HG02678 (cell line): ENCODE results near the gene ADAMTS17.

ENCODE experiments used
- ATAC-seq: cut with Tn5 transposase; IDR thresholded peaks from one replicate; pipeline ENCODE4 v1.9.1; 2021; ENCODE audit warnings: mild to moderate bottlenecking, moderate library complexity; ENCODE audit not compliant: unreplicated experiment

Gene ADAMTS17, protein sequence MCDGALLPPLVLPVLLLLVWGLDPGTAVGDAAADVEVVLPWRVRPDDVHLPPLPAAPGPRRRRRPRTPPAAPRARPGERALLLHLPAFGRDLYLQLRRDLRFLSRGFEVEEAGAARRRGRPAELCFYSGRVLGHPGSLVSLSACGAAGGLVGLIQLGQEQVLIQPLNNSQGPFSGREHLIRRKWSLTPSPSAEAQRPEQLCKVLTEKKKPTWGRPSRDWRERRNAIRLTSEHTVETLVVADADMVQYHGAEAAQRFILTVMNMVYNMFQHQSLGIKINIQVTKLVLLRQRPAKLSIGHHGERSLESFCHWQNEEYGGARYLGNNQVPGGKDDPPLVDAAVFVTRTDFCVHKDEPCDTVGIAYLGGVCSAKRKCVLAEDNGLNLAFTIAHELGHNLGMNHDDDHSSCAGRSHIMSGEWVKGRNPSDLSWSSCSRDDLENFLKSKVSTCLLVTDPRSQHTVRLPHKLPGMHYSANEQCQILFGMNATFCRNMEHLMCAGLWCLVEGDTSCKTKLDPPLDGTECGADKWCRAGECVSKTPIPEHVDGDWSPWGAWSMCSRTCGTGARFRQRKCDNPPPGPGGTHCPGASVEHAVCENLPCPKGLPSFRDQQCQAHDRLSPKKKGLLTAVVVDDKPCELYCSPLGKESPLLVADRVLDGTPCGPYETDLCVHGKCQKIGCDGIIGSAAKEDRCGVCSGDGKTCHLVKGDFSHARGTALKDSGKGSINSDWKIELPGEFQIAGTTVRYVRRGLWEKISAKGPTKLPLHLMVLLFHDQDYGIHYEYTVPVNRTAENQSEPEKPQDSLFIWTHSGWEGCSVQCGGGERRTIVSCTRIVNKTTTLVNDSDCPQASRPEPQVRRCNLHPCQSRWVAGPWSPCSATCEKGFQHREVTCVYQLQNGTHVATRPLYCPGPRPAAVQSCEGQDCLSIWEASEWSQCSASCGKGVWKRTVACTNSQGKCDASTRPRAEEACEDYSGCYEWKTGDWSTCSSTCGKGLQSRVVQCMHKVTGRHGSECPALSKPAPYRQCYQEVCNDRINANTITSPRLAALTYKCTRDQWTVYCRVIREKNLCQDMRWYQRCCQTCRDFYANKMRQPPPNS

DNA sequence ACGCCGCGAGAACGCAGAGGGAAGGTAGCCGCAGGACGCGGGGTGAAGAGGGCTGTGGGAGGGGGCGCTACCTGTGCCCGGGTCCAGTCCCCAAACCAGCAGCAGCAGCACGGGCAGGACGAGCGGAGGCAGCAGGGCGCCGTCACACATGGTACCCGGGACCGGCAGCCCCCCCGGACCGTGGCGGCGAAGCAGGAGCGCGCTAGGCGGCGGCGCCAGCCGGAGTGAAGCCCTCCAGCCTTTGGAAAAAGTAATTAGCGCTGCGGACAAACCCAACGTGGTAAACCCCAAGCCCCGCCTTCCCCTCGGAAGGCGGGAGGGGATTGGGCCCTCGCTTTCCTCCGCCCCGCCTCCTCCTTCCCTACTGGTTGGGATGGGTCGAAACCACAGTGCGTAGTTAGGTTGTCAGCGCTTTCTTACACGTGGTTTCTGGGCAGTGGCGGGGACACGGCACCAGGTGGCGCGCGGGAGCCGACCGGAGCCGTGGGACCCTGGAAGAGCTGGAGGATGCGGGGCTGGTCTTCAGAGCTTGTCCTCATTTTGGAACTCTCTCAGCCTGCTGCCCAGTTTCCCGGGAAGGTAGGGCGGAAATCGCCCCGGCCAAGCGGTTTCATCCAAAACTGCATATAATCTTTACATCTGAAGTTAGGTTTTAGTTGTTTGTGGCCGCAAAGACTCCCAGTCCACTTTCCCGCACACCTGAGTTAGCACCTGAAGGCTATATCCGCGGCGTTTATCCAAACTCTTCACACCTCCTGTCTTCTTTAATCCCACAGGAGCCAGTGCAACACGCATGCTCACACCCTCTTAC lies at the start of gene ADAMTS17:
TSS of gene ADAMTS17 (minus strand) at position 226 of the 811 bp plus-strand sequence. CDS start at position 150, 76 bp downstream.
- ATAC-seq, result peak; percentile 97

DNA sequence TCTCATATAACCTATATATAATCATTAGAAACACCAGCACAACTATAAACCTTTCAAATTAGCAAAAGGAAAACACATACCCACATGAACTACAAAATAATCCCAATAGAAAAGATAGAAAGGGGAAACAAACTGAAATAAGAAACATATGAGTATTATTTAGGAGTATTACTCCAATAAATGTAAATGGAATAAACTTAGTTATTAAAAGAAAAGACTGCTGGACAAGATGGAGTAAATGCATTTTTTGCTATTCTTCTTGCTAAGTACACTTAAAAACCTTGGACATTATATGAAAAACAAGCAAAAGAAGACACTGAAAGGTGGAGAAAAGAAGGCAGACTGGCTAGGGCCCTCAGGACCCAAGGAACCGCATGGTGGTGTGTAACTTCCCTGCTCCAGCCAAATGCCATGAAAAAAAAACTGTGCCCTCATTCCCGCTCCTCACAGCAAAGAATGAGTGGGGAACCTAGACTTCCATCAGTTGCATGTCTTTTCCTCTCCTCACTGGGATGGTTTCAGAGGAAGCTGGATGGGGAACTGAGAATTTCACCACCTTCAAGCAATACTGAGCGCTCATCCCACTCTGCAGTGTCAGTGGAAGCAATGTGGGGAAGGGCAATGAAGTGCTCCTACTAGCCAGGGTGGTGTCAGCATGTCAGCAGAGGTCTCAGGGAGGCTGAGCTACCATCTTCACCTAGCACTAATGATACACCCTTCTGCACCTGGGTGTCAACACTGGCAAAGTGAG lies 43.7 kb upstream of the ADAMTS17 start:
- ATAC-seq, result no peak

DNA sequence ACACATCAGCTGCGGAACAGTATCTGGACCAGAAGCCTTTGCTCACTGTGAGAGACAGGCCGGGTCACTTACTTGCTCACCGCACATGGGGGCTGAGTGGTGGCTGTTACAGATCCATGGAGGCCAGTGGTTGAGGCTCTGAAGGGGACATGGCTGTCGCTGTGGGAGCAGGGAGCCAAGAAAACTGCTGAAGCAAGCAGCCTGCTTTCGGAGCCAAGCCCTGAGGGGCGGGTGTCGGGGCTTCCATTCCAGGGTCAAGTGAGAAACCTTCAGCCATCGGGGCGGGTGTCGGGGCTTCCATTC lies 42.3 kb upstream of the ADAMTS17 start:
- ATAC-seq, result no peak

DNA sequence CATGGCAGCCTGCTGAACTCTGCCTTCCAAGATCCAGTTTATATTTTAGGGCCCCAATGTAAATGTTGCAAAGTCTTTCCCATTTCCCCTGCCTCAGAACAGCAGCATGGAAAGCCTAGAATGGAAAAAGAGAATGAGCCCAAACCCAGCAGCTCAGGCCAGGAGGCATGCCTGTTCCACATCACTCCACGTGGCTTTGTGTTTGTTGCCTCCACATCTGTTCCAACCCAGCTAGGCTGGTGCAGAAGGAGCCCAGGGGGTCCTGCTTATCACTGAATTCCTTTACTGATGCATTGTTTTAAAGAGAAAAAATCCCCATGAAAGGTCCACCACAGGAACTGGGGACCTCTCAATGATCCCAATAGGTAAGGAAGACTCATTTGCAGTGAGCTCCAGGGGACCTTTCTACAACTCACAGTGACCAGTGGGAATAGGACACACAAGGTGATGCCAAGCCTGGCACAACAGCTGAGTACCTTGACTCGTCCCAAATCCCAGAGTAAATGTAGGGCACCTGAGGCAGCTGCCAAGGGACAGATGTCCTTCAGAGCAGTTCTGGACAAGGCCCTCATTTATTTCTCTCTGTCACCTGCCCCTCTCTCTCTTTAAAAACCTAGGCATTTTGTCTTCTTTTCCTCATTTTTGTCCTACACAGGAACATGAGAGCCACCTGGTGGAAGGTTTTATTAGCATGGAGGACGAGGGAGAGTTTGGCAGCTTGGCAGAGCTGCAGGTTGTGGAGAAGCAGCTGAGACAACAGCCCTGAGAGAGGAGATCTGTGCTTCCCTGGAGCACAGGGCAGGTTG lies 41.7 kb upstream of the ADAMTS17 start:
- no peak for ATAC-seq

DNA sequence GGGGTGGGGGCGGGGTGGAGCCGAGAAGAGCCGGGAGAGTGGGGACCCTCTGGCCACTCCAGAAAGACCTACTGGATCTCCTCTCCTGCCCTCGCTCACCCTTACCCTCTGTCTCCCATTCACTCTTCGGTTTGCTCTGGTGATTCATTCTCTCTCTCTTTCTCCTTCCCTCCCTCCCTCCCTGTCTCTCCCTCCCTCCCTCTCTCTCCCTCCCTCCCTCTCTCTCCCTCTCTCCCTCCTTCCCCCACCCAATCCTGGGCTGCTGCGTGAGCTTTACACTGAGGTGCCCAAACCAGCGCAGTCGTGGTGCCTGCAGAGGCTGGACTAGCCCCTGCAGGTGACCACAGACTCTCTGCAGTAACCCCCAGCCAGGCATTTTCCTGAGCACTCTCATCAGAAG lies 32.2 kb upstream of the ADAMTS17 start:
- no peak for ATAC-seq

DNA sequence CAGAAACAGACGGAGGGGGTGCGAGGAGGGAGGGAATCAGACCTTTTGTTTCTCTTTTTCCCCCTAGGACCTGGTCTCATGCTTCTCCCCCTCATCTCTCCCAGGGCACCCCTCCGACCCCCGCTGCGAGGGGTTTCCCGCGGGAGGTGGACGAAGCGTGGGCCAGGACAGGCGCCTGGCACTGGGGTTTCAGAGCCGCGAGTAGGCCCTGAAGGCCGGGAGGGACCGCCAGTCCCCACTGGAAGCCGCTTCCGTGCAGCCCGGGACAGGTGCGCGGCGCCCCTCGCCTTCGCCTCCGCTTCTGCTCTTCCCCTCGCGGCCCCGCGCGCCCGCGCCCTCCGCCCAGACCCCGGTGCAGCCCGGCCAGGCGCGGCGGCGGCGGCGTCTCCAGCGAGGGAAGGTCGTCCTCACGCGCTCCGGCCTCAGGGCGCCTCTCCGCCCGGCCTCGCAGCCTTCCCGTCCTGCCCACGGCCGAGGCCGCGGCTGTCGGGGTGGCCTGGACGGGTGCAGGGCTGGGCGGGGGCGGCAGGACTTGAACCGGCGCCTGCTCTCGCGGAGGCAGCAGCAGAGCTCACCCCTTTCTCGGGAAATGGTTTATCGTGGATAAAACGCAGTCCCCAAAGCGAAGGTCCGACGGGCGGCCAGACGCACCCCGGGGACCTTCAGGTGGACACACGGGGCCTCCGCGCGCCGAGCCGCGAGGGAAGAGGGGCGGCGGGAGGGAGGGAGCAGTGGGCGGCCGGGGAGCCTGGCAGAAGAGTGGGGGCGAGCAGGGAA lies 31.5 kb upstream of the ADAMTS17 start:
- ATAC-seq, result no peak

DNA sequence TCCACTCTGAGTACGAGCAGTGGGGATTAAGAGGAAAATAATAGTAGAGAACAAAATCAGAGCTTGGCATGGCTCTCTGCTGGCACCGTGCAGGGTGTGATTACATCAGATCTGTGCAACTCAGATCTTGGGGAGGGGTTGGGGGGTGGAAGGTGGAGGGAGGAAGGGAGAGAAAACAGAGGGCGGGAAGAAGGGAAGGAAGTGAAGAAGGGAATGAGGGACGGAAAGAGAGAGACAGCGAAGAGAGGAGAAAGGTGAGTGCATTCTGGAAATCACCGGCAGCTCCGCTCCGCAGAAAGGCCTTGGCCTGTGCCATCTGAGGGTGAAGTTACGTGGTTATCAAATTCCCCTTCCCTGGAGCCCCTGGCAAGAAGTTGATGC lies 31.0 kb upstream of the ADAMTS17 start:
- ATAC-seq, result no peak

DNA sequence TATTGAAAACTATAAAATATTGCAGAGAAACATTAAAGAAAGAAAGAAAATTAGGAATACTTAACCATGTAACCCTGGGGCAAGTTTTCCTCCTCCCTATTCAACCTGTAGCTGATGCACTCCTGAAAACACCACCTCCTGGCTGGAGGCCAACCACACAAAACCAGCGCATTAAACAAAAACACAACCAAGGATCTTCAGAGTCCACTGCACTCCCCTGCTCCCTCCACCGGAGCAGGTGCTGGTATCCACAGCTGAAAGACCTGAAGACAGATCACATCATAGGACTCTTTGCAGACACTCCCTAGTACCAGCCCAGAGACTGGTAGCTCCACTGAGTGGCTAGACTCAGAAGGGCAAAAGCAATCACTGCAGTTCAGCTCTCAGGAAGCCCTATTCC lies 13.6 kb upstream of the ADAMTS17 start:
- ATAC-seq, result no peak

DNA sequence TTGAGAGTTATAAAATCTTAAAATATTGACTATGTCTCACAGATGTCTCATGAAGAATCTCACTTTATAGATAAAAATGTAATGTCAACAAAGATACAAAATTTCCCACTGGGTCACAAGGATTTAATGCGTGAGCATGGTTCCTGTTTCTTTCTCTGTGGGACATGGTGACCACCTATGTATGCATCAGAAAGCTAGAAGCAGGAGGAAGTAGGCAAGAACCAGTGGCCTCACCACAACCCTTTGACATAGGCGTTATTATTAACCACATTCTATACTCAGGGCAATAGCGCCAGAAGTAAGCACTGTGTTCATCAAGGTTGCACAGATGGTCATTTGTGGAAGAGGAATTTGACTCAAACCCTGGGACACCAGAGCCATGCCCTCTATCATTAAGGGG lies 11.7 kb upstream of the ADAMTS17 start:
- ATAC-seq, result no peak

DNA sequence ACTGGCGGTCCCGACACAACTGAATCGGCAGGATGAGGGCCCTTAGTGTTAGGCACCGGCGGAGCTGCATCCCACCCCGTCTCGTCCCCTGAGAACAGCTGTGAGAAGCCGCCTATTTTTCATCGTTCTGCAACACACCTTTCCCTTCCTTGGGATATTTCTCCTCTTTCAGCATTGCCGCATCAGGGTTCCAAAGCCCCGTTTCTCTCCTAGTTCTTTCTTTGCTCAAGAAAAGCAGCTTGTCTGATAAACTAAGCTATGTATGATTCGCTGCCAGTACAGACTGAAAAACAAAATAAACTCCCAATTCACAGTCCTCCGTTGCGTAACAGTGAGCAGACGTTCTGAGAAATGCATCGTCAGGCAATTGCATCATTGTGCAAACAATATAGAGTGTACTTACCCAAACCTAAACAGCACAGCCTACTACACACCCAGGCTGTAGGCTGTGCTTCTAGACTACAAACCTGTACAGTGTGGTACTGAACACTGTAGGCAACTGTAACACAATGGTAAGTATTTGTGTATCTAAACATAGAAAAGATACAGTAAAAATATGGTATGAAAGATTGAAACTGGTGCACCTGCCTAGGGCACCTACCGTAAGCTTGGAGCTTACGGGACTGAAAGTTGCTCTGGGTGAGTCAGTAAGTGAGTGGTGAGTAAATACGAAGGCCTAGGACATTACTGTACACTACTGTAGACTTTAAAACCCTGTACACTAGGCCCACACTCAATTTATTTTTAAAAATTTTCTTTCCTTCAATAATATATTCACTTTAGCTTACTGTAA lies 8.9 kb upstream of the ADAMTS17 start:
- ATAC-seq, result no peak

DNA sequence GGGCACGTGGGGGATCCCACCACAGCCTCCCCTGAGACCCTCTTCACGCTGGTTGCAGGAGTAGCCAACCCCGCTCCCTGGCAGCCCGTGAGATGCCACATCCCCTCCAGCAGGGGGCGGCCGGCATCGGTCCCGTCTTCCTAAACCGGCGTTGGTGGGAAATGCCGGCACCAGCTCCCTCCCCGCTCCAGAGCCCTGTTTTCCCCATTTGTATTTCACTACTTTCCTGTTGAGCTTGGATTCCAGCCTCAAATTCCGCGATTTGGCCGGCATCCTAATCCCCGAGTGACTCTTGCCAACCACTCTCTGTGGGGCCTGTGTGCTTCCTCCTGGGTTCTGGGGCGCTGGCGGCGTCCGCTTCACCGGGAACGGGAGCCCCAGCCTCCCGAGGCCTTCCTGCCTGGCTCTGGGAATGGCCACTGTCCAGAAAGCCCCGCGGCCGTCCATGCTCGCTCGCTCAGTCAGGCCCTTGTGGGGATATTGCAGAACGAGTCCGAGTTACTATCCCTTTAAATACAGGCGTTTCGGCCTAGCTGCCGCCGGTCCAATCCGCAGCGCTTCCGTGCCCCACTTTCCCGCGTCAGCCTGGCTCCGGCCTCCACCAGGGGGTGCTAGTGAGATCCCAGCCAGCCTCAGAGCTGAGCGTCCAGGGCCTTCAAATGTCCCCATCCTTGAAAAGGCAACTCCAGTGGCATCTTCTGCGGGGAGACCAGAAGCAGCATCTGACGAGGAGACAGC lies 8.1 kb upstream of the ADAMTS17 start:
- peak; percentile 96 for ATAC-seq

DNA sequence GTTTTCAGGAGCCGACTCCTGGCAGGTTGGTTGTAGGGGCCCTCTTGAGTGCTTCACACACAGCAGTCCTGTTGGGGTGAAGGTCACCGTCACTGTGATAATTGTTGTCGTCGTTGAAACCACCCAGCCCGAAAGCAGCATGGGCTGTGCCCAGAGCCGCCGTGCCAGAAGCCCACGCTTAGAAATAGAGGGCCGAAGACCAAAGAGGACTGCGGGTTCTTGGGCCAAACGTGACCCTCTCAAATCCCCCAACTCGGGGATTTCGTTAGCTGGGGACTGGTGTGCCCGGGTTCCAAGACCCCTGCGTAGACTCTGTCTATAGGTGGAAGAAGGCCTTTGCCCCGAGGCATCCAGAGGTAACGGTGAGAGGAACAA lies 7.5 kb upstream of the ADAMTS17 start:
- ATAC-seq, result no peak

DNA sequence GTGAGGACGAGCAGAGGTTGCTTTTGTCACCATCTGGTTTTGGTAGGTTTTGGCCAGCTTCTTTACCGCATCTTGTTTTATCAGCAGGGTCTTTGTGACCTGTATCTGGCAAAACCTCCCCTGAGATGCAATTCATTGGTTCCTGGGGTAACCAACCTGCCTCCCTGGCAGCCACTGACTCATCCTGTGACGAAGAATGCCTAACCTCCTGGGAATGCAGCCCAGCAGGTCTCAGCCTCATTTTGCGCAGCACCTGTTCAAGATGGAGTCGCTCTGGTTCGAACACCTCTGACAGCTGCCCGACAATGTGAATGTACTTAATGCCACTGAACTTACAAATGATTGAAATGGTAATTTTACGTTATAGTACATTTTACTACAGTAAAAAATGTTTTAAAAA lies 6.8 kb upstream of the ADAMTS17 start:
- ATAC-seq, result no peak

DNA sequence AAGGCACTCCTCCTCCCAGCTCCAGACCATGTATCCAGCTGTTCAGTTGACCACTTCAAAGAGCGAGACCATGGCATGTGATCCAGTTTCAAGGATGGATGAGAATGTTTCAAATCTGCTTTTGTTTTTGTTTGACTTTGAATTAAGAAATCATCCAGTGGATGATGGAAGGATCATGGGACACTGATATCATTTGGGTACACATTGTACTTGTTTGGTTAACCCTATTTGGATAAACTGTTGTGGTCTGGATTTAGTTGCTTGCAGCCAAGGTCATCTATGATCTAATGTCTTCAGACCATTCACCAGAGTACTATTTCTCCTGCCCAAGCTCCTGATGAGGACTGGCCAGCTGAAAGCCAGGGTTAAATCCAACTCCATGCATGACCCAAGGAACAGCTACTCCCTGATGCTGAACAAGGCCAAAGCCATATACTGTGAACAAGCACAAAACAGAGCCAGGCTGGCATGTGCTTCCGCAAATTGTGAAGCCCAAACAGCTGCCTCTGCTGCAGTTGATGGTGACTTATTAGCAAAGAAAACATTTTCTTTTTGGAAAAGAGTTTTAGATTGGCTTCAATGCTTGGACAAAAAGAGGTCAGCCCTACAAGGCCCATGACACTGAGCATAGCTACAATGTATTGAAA lies 5.2 kb upstream of the ADAMTS17 start:
- no peak for ATAC-seq

DNA sequence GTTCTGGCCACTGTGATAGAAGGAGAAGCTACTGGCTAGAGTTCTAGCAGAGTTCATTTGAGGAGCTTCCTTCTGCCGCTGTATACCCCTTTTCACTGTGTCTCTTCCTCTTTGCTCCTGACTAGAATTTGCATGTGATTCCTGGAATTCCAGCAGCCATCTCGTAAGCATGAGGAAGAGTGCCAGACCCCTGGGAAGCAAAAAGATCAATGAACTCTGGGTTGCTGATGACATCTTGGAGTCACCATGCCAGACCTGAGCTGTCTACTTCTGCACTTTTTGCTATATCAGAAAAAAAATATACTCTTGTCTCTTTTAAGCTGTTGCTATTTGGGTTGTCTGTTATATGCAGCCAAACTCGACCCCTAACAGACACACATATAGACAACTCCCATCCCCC lies 3.7 kb upstream of the ADAMTS17 start:
- no peak for ATAC-seq

DNA sequence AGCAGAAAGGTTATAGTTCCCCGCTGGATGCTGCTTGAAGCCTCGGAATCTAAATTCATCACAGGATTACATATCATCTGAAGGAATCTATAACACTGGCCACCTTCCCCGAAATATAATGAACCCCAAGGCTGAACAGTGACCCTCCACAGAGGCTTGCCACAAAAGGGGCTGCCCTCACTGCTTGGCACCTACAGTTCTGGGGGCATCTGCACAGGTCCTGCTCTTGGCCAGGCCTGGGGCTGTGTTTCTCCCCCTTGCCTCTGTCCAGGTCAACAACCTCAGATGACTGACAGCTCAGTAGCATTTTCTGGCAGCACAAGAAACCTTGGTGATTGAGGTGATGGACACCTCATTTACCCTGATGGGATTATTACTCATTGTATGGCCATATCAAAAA lies 1.5 kb upstream of the ADAMTS17 start:
- ATAC-seq, result no peak

DNA sequence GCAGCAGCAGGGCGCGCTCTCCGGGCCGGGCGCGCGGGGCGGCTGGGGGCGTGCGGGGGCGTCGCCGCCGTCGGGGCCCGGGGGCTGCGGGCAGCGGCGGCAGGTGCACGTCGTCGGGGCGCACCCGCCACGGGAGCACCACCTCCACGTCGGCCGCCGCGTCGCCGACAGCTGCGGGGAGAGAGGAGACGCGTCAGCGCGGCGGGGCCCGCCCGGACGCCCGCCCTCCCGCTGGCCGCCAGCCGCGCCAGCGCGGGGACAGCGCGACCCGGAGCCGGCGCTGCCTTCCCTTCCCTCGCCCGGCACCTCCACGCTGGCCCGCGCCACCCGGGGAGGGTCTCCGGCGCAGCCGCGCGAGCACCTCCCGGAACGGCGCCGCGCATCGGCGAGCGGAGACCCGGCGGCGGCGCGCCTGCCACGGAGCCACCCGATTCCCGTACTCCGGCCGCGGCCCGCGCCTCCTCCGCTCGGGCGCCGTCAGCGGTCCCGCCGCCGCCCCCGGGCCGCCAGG lies 481 bp downstream of the ADAMTS17 start:
- peak; percentile 12 for ATAC-seq
